GM23338 (cell line): ENCODE data around the gene PIGA. TPM values are rescaled to one million over a fixed set of nuclear protein-coding genes. Genes with fewer than 3 reads are reported as not detected.

ENCODE experiments used
- ATAC-seq: fragments of 200-7000 bp; cut with Tn5 transposase; 3 replicates; pipeline ENCODE4 v1.9.1; 2020
- DNase-seq: peaks from one replicate; pipeline ENCODE4 v3.0.0-alpha.2; 2015; ENCODE audit warnings: low spot score
- H2AFZ ChIP-seq: fragments of 200-600 bp; sonication (generic); 2 replicates; pipeline ENCODE4 v1.8.0; 2016; ENCODE audit warnings: antibody characterized with exemption, mild to moderate bottlenecking, moderate library complexity
- H3F3A ChIP-seq: fragments of 200-600 bp; sonication (generic); replicated peaks from 2 replicates; pipeline ENCODE4 v1.8.0; 2017; ENCODE audit warnings: antibody characterized with exemption, mixed run types, low read depth
- H3K27ac ChIP-seq: fragments of 200-600 bp; sonication (generic); 2 replicates; pipeline ENCODE4 v1.6.1; 2016; ENCODE audit warnings: low read depth
- H3K27me3 ChIP-seq: fragments of 200-600 bp; sonication (generic); 2 replicates; pipeline ENCODE4 v1.8.0; 2016; ENCODE audit warnings: mild to moderate bottlenecking, mixed run types, moderate library complexity; ENCODE audit not compliant: insufficient read depth
- H3K36me3 ChIP-seq: fragments of 200-600 bp; sonication (generic); 2 replicates; pipeline ENCODE4 v1.8.0; 2016; ENCODE audit warnings: mild to moderate bottlenecking; ENCODE audit not compliant: insufficient read depth
- H3K4me1 ChIP-seq: fragments of 200-600 bp; sonication (generic); 2 replicates; pipeline ENCODE4 v1.8.0; 2016; ENCODE audit warnings: mild to moderate bottlenecking, moderate library complexity; ENCODE audit not compliant: insufficient read depth
- H3K4me2 ChIP-seq: fragments of 200-600 bp; sonication (generic); 2 replicates; pipeline ENCODE4 v1.7.1; 2017; ENCODE audit warnings: mixed run types
- H3K4me3 ChIP-seq: fragments of 200-600 bp; sonication (generic); 2 replicates; pipeline ENCODE4 v1.6.1; 2016; ENCODE audit warnings: mixed run types
- H3K79me2 ChIP-seq: fragments of 200-600 bp; sonication (generic); replicated peaks from 2 replicates; pipeline ENCODE4 v1.8.0; 2017; ENCODE audit warnings: mild to moderate bottlenecking; ENCODE audit not compliant: insufficient read depth
- H3K9me2 ChIP-seq: fragments of 200-600 bp; sonication (generic); 2 replicates; pipeline ENCODE4 v1.8.0; 2017; ENCODE audit not compliant: insufficient read depth
- H4K20me1 ChIP-seq: fragments of 200-600 bp; sonication (generic); replicated peaks from 2 replicates; pipeline ENCODE4 v1.8.0; 2017; ENCODE audit warnings: mild to moderate bottlenecking; ENCODE audit not compliant: insufficient read depth
- H3K27ac Mint-ChIP-seq: 2 replicates; pipeline ENCODE4 v1.8.0; 2020; ENCODE audit warnings: inconsistent platforms, mild to moderate bottlenecking, moderate library complexity, mixed read lengths
- H3K27me3 Mint-ChIP-seq: 3 replicates; pipeline ENCODE4 v1.8.0; 2022; ENCODE audit warnings: low read depth, mild to moderate bottlenecking, moderate library complexity, mixed read lengths, inconsistent platforms; ENCODE audit not compliant: insufficient read depth, poor library complexity
- H3K36me3 Mint-ChIP-seq: 3 replicates; pipeline ENCODE4 v1.8.0; 2021; ENCODE audit warnings: low read depth, mild to moderate bottlenecking, inconsistent platforms, moderate library complexity, mixed read lengths
- H3K4me1 Mint-ChIP-seq: 3 replicates; pipeline ENCODE4 v1.8.0; 2020; ENCODE audit warnings: mild to moderate bottlenecking, inconsistent platforms, mixed read lengths
- H3K4me3 Mint-ChIP-seq: 3 replicates; pipeline ENCODE4 v1.8.0; 2021; ENCODE audit warnings: moderate library complexity, mild to moderate bottlenecking, inconsistent platforms, mixed read lengths
- H3K9me3 Mint-ChIP-seq: 3 replicates; pipeline ENCODE4 v1.8.0; 2020; ENCODE audit warnings: moderate library complexity, mild to moderate bottlenecking, inconsistent platforms, mixed read lengths
- EZH2 ChIP-seq: fragments of 200-600 bp; sonication (generic); IDR thresholded peaks from one replicate; pipeline ENCODE4 v1.8.0; 2017; ENCODE audit warnings: antibody characterized with exemption, mild to moderate bottlenecking, low read depth; ENCODE audit not compliant: unreplicated experiment
- NANOG ChIP-seq: IDR thresholded peaks from 2 replicates; pipeline ENCODE4 v1.6.1; 2016; ENCODE audit warnings: antibody characterized with exemption, borderline replicate concordance
- POLR2AphosphoS5 ChIP-seq: IDR thresholded peaks from 2 replicates; pipeline ENCODE4 v1.6.1; 2016; ENCODE audit warnings: antibody characterized with exemption, low read depth
- ZNF114 ChIP-seq: fragments of 250-450 bp; sonication (Bioruptor Pico); IDR thresholded peaks from 2 replicates; pipeline ENCODE4 v1.5.0; 2020; ENCODE audit warnings: mild to moderate bottlenecking, moderate library complexity
- polyA plus RNA-seq: library from polyadenylated mRNA; unstranded; fragments of >200 nt; fragmentation: Nextera tagmentation; extraction: Ambion mirVana; gene quantifications from 2 replicates; pipeline ENCODE4 v1.2.1, GENCODE V29; 2016
- total RNA-seq: library from RNA; depleted of rRNA; stranded (reverse); fragments of >200 nt; shearing (Covaris generic); gene quantifications from 2 replicates; pipeline ENCODE4 v1.2.3, GENCODE V29; 2014
- TF ChIP-seq, protein P1 (sequence below): fragments of 250-450 bp; sonication (Bioruptor Pico); IDR thresholded peaks from 2 replicates; pipeline ENCODE4 v1.5.0; 2020; ENCODE audit warnings: mild to moderate bottlenecking, moderate library complexity
- TF ChIP-seq, protein P2 (sequence below), 2 experiments: fragments of 200-600 bp in 1 of 2; sonication (generic) in 1 of 2; conservative IDR thresholded peaks; 2 replicates each; pipeline versions ENCODE4 v1.5.1 to v1.6.1; 2016 to 2017; ENCODE audit warnings: antibody characterized with exemption in 2 of 2, low read depth in 2 of 2, mild to moderate bottlenecking in 2 of 2, moderate library complexity in 1 of 2

The PIGA gene
- total and polyA plus RNA-seq, 2 experiments from 2014 or later = 3.5 to 12.1 TPM

DNA sequence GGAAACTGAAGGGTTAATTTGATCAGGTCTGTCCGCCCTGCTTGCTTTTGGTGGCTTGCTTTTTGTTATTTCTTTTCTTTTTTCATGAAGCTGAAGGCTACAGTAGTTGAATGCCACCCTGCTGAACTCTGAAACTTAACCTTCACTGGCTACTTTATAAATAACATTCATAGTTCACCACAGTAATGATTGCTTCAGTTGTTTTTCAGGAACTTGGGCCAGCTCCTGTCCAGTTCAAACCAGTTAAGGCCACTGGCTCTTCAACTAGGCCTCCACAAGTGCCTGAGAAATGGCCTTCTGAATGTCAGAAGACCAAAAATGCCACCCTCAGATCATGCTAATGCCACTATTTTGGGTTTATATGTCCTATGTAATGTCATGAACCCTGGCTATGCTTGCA lies 57.7 kb downstream of the PIGA start:
- no peaks in the 10 kb centered on the region for H3K9me2 ChIP-seq
- no peak overlapping the region for H3K4me3 Mint-ChIP-seq
- ATAC-seq (no peak), DNase-seq (no peak)
- H3K27ac ChIP-seq = no peak overlapping the region
- no peaks in the 10 kb centered on the region for H3K4me1 Mint-ChIP-seq
- no peaks in the 10 kb centered on the region for H3K9me3 Mint-ChIP-seq
- H3F3A ChIP-seq = no peaks in the 10 kb centered on the region
- H3K27ac Mint-ChIP-seq = no peak overlapping the region
- H3K4me3 ChIP-seq = no peak overlapping the region
- H3K4me1 ChIP-seq = no peaks in the 10 kb centered on the region
- no peak overlapping the region for H3K4me2 ChIP-seq
- no peak overlapping the region for H2AFZ ChIP-seq
- no peaks in the 10 kb centered on the region for H3K36me3 Mint-ChIP-seq
- H3K27me3 ChIP-seq = no peaks in the 10 kb centered on the region
- no peaks in the 10 kb centered on the region for H4K20me1 ChIP-seq
- no peaks in the 10 kb centered on the region for H3K79me2 ChIP-seq
- H3K36me3 ChIP-seq = no peaks in the 10 kb centered on the region
- TF ChIP-seq, protein P1, sequence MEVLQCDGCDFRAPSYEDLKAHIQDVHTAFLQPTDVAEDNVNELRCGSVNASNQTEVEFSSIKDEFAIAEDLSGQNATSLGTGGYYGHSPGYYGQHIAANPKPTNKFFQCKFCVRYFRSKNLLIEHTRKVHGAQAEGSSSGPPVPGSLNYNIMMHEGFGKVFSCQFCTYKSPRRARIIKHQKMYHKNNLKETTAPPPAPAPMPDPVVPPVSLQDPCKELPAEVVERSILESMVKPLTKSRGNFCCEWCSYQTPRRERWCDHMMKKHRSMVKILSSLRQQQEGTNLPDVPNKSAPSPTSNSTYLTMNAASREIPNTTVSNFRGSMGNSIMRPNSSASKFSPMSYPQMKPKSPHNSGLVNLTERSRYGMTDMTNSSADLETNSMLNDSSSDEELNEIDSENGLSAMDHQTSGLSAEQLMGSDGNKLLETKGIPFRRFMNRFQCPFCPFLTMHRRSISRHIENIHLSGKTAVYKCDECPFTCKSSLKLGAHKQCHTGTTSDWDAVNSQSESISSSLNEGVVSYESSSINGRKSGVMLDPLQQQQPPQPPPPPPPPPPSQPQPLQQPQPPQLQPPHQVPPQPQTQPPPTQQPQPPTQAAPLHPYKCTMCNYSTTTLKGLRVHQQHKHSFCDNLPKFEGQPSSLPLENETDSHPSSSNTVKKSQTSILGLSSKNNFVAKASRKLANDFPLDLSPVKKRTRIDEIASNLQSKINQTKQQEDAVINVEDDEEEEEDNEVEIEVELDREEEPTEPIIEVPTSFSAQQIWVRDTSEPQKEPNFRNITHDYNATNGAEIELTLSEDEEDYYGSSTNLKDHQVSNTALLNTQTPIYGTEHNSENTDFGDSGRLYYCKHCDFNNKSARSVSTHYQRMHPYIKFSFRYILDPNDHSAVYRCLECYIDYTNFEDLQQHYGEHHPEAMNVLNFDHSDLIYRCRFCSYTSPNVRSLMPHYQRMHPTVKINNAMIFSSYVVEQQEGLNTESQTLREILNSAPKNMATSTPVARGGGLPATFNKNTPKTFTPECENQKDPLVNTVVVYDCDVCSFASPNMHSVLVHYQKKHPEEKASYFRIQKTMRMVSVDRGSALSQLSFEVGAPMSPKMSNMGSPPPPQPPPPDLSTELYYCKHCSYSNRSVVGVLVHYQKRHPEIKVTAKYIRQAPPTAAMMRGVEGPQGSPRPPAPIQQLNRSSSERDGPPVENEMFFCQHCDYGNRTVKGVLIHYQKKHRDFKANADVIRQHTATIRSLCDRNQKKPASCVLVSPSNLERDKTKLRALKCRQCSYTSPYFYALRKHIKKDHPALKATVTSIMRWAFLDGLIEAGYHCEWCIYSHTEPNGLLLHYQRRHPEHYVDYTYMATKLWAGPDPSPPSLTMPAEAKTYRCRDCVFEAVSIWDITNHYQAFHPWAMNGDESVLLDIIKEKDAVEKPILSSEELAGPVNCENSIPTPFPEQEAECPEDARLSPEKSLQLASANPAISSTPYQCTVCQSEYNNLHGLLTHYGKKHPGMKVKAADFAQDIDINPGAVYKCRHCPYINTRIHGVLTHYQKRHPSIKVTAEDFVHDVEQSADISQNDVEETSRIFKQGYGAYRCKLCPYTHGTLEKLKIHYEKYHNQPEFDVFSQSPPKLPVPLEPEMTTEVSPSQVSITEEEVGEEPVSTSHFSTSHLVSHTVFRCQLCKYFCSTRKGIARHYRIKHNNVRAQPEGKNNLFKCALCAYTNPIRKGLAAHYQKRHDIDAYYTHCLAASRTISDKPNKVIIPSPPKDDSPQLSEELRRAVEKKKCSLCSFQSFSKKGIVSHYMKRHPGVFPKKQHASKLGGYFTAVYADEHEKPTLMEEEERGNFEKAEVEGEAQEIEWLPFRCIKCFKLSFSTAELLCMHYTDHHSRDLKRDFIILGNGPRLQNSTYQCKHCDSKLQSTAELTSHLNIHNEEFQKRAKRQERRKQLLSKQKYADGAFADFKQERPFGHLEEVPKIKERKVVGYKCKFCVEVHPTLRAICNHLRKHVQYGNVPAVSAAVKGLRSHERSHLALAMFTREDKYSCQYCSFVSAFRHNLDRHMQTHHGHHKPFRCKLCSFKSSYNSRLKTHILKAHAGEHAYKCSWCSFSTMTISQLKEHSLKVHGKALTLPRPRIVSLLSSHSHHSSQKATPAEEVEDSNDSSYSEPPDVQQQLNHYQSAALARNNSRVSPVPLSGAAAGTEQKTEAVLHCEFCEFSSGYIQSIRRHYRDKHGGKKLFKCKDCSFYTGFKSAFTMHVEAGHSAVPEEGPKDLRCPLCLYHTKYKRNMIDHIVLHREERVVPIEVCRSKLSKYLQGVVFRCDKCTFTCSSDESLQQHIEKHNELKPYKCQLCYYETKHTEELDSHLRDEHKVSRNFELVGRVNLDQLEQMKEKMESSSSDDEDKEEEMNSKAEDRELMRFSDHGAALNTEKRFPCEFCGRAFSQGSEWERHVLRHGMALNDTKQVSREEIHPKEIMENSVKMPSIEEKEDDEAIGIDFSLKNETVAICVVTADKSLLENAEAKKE (CRISPR knock-in tag) = no peak
- TF ChIP-seq EZH2 (no peak), NANOG (no peak), ZNF114 (CRISPR knock-in tag) (no peak), POLR2AphosphoS5 (no peak)
- TF ChIP-seq, protein P2, sequence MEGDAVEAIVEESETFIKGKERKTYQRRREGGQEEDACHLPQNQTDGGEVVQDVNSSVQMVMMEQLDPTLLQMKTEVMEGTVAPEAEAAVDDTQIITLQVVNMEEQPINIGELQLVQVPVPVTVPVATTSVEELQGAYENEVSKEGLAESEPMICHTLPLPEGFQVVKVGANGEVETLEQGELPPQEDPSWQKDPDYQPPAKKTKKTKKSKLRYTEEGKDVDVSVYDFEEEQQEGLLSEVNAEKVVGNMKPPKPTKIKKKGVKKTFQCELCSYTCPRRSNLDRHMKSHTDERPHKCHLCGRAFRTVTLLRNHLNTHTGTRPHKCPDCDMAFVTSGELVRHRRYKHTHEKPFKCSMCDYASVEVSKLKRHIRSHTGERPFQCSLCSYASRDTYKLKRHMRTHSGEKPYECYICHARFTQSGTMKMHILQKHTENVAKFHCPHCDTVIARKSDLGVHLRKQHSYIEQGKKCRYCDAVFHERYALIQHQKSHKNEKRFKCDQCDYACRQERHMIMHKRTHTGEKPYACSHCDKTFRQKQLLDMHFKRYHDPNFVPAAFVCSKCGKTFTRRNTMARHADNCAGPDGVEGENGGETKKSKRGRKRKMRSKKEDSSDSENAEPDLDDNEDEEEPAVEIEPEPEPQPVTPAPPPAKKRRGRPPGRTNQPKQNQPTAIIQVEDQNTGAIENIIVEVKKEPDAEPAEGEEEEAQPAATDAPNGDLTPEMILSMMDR (conservative IDR thresholded peaks at IDR 0.05; ENCODE audit: low read depth in 2 of 2) = no peak
- H3K27me3 Mint-ChIP-seq = no peaks in the 10 kb centered on the region
